ENCODE data around the gene MPPED1.

MPPED1 gene

DNA sequence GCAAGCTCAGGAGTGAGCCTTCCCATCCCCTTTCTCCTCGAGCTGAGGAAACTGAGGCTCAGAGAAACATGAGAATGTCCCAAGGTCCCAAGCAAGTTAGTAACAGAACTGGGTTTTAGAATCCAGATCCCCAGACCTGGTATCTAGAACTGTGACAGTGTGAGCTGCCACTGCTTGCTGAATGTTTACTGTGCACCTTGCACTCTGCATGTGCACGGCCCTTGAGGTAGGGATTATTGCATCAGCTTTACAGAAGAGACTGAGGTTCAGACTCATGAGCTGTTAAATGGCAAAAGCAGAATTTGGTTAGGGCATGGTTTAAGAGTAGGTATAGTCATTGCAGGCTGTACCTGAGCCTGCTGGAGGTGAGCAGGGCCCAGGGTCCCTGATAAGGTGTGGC is 3.8 kb upstream of the MPPED1 start:
- Histone ChIP-seq H2AFZ (ENCODE audit: low read length) (no peak overlapping the region), H3K27me3 (ENCODE audit: insufficient read depth, low read length, poor library complexity, severe bottlenecking) (no peaks in the 10 kb centered on the region), H3K9me3 (ENCODE audit: insufficient read depth, low read depth, low read length) (no peaks in the 10 kb centered on the region)

DNA sequence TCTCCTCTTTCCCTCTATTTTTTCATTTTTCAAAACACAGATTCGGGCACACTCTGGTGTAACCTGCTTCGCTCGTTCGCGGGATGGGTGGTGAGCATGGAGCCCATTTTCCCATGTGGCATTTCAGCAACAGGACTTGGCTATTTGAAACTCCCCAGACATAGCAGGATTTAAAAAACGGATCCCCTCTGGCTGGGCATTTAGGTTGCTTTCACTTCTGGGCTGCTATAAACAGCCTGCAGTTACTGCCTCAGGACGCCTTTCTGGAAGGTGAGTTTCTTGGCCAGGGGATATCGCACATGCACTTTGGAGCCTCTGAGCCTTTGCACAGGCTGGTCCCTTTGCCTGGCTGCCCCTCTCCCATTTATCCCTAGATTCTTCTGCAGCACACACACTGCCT is 2.8 kb upstream of the MPPED1 start:
- H3K4me2 ChIP-seq (ENCODE audit: low read depth, low read length, poor library complexity, severe bottlenecking): no peak overlapping the region
- no peaks in the 10 kb centered on the region for H3K79me2 ChIP-seq (ENCODE audit: insufficient read depth, low read length)
- no peak overlapping the region for H2AFZ ChIP-seq (ENCODE audit: low read length)
- no peaks in the 10 kb centered on the region for H3K9me2 ChIP-seq (replicated peaks; ENCODE audit: low read depth, low read length)
- H3K36me3 ChIP-seq (ENCODE audit: insufficient read depth, low read length): no peaks in the 10 kb centered on the region
- no peaks in the 10 kb centered on the region for H3K27me3 ChIP-seq (ENCODE audit: insufficient read depth, low read length, poor library complexity, severe bottlenecking)
- H4K20me1 ChIP-seq (ENCODE audit: insufficient read depth, low read length, poor library complexity, severe bottlenecking): no peaks in the 10 kb centered on the region
- no peak overlapping the region for H3K9ac ChIP-seq (ENCODE audit: low read depth, low read length, poor library complexity, severe bottlenecking)
- H3K4me3 ChIP-seq (ENCODE audit: low read length, poor library complexity, severe bottlenecking): no peak overlapping the region
- H3F3A ChIP-seq (ENCODE audit: low read depth): no peaks in the 10 kb centered on the region
- no peaks in the 10 kb centered on the region for H3K4me1 ChIP-seq (ENCODE audit: insufficient read depth, low read length, poor library complexity, severe bottlenecking)
- no peaks in the 10 kb centered on the region for H3K9me3 ChIP-seq (ENCODE audit: insufficient read depth, low read depth, low read length)
- TF ChIP-seq EZH2phosphoT487 (IDR thresholded peaks at IDR 0.05; ENCODE audit: borderline replicate concordance): no peak
- TF ChIP-seq, protein P1, sequence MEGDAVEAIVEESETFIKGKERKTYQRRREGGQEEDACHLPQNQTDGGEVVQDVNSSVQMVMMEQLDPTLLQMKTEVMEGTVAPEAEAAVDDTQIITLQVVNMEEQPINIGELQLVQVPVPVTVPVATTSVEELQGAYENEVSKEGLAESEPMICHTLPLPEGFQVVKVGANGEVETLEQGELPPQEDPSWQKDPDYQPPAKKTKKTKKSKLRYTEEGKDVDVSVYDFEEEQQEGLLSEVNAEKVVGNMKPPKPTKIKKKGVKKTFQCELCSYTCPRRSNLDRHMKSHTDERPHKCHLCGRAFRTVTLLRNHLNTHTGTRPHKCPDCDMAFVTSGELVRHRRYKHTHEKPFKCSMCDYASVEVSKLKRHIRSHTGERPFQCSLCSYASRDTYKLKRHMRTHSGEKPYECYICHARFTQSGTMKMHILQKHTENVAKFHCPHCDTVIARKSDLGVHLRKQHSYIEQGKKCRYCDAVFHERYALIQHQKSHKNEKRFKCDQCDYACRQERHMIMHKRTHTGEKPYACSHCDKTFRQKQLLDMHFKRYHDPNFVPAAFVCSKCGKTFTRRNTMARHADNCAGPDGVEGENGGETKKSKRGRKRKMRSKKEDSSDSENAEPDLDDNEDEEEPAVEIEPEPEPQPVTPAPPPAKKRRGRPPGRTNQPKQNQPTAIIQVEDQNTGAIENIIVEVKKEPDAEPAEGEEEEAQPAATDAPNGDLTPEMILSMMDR (conservative IDR thresholded peaks at IDR 0.05; ENCODE audit: low read length): no peak

More for the DNA sequence above, 3.8 kb upstream of the MPPED1 start:
- Histone ChIP-seq H3K79me2 (ENCODE audit: insufficient read depth, low read length) (no peaks in the 10 kb centered on the region), H3K4me3 (ENCODE audit: low read length, poor library complexity, severe bottlenecking) (no peak overlapping the region), H3F3A (ENCODE audit: low read depth) (no peaks in the 10 kb centered on the region), H4K20me1 (ENCODE audit: insufficient read depth, low read length, poor library complexity, severe bottlenecking) (no peaks in the 10 kb centered on the region), H3K9ac (ENCODE audit: low read depth, low read length, poor library complexity, severe bottlenecking) (no peak overlapping the region), H3K36me3 (ENCODE audit: insufficient read depth, low read length) (no peaks in the 10 kb centered on the region), H3K4me2 (ENCODE audit: low read depth, low read length, poor library complexity, severe bottlenecking) (no peak overlapping the region), H3K4me1 (ENCODE audit: insufficient read depth, low read length, poor library complexity, severe bottlenecking) (no peaks in the 10 kb centered on the region), H3K9me2 (replicated peaks; ENCODE audit: low read depth, low read length) (no peaks in the 10 kb centered on the region)
- no peak for TF ChIP-seq EZH2phosphoT487 (IDR thresholded peaks at IDR 0.05; ENCODE audit: borderline replicate concordance)
- TF ChIP-seq, protein P1 (conservative IDR thresholded peaks at IDR 0.05; ENCODE audit: low read length): no peak

DNA sequence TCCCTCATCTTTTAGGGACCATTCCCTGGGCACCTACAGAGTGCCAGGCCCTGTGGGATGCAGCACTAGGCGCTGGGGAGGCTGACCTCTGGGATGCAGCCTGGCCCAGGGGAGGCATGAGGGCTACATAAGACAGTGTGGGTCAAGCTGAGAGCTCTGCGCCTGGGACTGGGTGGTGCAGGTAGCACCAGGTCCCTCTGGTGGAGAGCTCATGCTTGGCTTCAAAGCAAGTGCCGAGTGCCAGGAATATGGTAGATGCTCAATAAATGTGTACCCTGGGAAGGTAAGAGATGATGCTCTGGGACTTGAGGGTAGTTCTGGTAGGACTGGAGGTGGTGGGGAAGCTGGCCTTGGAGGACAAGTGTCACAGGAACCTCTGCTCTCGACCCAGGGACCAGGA is 2.0 kb upstream of the MPPED1 start:
- H3K9me2 ChIP-seq (replicated peaks; ENCODE audit: low read depth, low read length): no peaks in the 10 kb centered on the region
- H3K4me1 ChIP-seq (ENCODE audit: insufficient read depth, low read length, poor library complexity, severe bottlenecking): no peaks in the 10 kb centered on the region
- H3K27me3 ChIP-seq (ENCODE audit: insufficient read depth, low read length, poor library complexity, severe bottlenecking): no peaks in the 10 kb centered on the region
- no peak overlapping the region for H3K4me3 ChIP-seq (ENCODE audit: low read length, poor library complexity, severe bottlenecking)
- no peaks in the 10 kb centered on the region for H3K9me3 ChIP-seq (ENCODE audit: insufficient read depth, low read depth, low read length)
- no peak overlapping the region for H3K9ac ChIP-seq (ENCODE audit: low read depth, low read length, poor library complexity, severe bottlenecking)
- no peaks in the 10 kb centered on the region for H4K20me1 ChIP-seq (ENCODE audit: insufficient read depth, low read length, poor library complexity, severe bottlenecking)
- H3K4me2 ChIP-seq (ENCODE audit: low read depth, low read length, poor library complexity, severe bottlenecking): no peak overlapping the region
- H3F3A ChIP-seq (ENCODE audit: low read depth): no peaks in the 10 kb centered on the region
- H3K36me3 ChIP-seq (ENCODE audit: insufficient read depth, low read length): no peaks in the 10 kb centered on the region
- H2AFZ ChIP-seq (ENCODE audit: low read length): no peak overlapping the region
- TF ChIP-seq EZH2phosphoT487 (IDR thresholded peaks at IDR 0.05; ENCODE audit: borderline replicate concordance): no peak
- TF ChIP-seq, protein P1 (conservative IDR thresholded peaks at IDR 0.05; ENCODE audit: low read length): no peak
- no peaks in the 10 kb centered on the region for H3K79me2 ChIP-seq (ENCODE audit: insufficient read depth, low read length)

Data from Loucy (cell line).